ENCODE results near the gene SFXN2. TPM values are rescaled to one million over a fixed set of nuclear protein-coding genes. Genes with fewer than 3 reads are reported as not detected.
A peak's percentile ranks its signal among the peaks of the same experiment; 100 is the strongest.

The SFXN2 gene
- total RNA-seq, 4 donors from 2014 or later, result 1.4 to 7.8 (median 3.6) TPM

GRCh38 chr10:102743588-102744373 lies 29.3 kb downstream of the SFXN2 start, which contains the start of gene WBP1L:
WBP1L (plus strand) TSS chr10:102743948; CDS start chr10:102744054, 106 bp downstream.
- Histone ChIP-seq H3K36me3 (peaks cover 0 to 4% (median 0%) of the 10 kb centered on the region in 3 donors), H3K27ac (peak within 1 kb of the TSS; percentile 89 to 97 (median 93)), H3K4me1 (peaks cover 9 to 45% (median 14%) of the 10 kb centered on the region in 3 donors), H3K27me3 (no peaks in the 10 kb centered on the region), H3K9me3 (no peaks in the 10 kb centered on the region), H3K4me3 (peak within 1 kb of the TSS; percentile 72 to 97 (median 84))
- TF ChIP-seq POLR2A (IDR thresholded peaks at IDR 0.05), result peak in 2 of 4 donors; percentile 83 to 85
- peak in 1 of 6 experiments; percentile 7 for TF ChIP-seq CTCF (IDR thresholded peaks at IDR 0.05)
- 0 to 2% methylated on average over 28 to 33 of the region's 37 CpGs for whole genome bisulfite sequencing, 2 donors
- DNase-seq, result peak; percentile 85
- intact Hi-C loops (cut with DNase I), result no loop called here

- Histone ChIP-seq H3K27ac (peak overlapping the region; percentile 89 to 97 (median 93)), H3K4me3 (peak overlapping the region; percentile 72 to 97 (median 84)), H3K9me3 (no peaks in the 10 kb centered on the region), H3K27me3 (no peaks in the 10 kb centered on the region), H3K36me3 (peaks cover 0 to 4% (median 0%) of the 10 kb centered on the region in 3 donors), H3K4me1 (peaks cover 9 to 38% (median 14%) of the 10 kb centered on the region in 3 donors)
- DNase-seq, result no peak
- WGBS, 2 donors, result 3 to 6% methylated on average over 9 of the region's 9 CpGs
- intact Hi-C loops (cut with DNase I), result no loop called here
- TF ChIP-seq CTCF (IDR thresholded peaks at IDR 0.05), result no peak
- TF ChIP-seq POLR2A (IDR thresholded peaks at IDR 0.05), result no peak
Measured at GRCh38 chr10:102744374-102745051, 30.1 kb downstream of the SFXN2 start.

GRCh38 chr10:102745157-102745556 lies 30.7 kb downstream of the SFXN2 start:
- DNase-seq, result no peak
- TF ChIP-seq POLR2A (IDR thresholded peaks at IDR 0.05), result no peak
- TF ChIP-seq CTCF (IDR thresholded peaks at IDR 0.05), result no peak
- Histone ChIP-seq H3K27ac (peak overlapping the region; percentile 47 to 97 (median 90)), H3K27me3 (no peaks in the 10 kb centered on the region), H3K9me3 (no peaks in the 10 kb centered on the region), H3K4me3 (peak overlapping the region in 3 of 4 donors; percentile 80 to 97 (median 89)), H3K4me1 (peaks cover 9 to 33% (median 14%) of the 10 kb centered on the region in 3 donors), H3K36me3 (peaks cover 0 to 4% (median 0%) of the 10 kb centered on the region in 3 donors)
- 45 to 56% methylated on average over 4 of the region's 4 CpGs for WGBS, 2 donors
- intact Hi-C loops (cut with DNase I), result no loop called here

- Histone ChIP-seq H3K27ac (peak overlapping the region; percentile 57 to 91 (median 75)), H3K36me3 (peaks cover 0 to 19% (median 0%) of the 10 kb centered on the region in 3 donors), H3K4me1 (peaks cover 10 to 60% (median 24%) of the 10 kb centered on the region in 3 donors), H3K9me3 (no peaks in the 10 kb centered on the region), H3K4me3 (no peak overlapping the region), H3K27me3 (no peaks in the 10 kb centered on the region)
- no peak for TF ChIP-seq POLR2A (IDR thresholded peaks at IDR 0.05)
- no peak for TF ChIP-seq CTCF (IDR thresholded peaks at IDR 0.05)
- intact Hi-C loops (cut with DNase I), result loop anchor here (10.0 kb wide), 1 partner anchor 52 kb away; no protein-coding TSS in a partner anchor
- DNase-seq, result no peak
- 69 to 81% methylated on average over 9 of the region's 9 CpGs for WGBS, 2 donors
Measured at GRCh38 chr10:102752266-102752930, 38.0 kb downstream of the SFXN2 start.

All from esophagus squamous epithelium (tissue), 5 donors.